HepG2 (cell line): ENCODE data around the gene CARD9. TPM values are rescaled to one million over a fixed set of nuclear protein-coding genes. Genes with fewer than 3 reads are reported as not detected.
A peak's percentile ranks its signal among the peaks of the same experiment; 100 is the strongest.

Source experiments
- AGO1 ChIP-seq: fragments of 200-400 bp; formaldehyde crosslinking; IDR thresholded peaks from 2 replicates; pipeline ENCODE4 v1.6.1; 2017; ENCODE audit warnings: mild to moderate bottlenecking, low read depth, low read length, moderate library complexity; ENCODE audit not compliant: poor library complexity, severe bottlenecking
- BATF2 ChIP-seq: sonication (generic); formaldehyde crosslinking; IDR thresholded peaks from 2 replicates; pipeline ENCODE4 v1.8.0; 2022; ENCODE audit warnings: mild to moderate bottlenecking, missing genetic modification reagents, moderate library complexity
- E2F1 ChIP-seq: sonication (generic); formaldehyde crosslinking; IDR thresholded peaks from 2 replicates; pipeline ENCODE4 v1.5.0; 2020; ENCODE audit warnings: missing genetic modification reagents
- ELK4 ChIP-seq: sonication (generic); formaldehyde crosslinking; IDR thresholded peaks from 2 replicates; pipeline ENCODE4 v1.9.0; 2021; ENCODE audit warnings: missing genetic modification reagents, borderline replicate concordance
- GATAD1 ChIP-seq: IDR thresholded peaks from 2 replicates; pipeline ENCODE4 v1.6.1; 2016; ENCODE audit warnings: missing genetic modification reagents, missing compliant biosample characterization
- GFI1 ChIP-seq: sonication (generic); formaldehyde crosslinking; IDR thresholded peaks from 2 replicates; pipeline ENCODE4 v1.5.0; 2020; ENCODE audit warnings: missing genetic modification reagents, mild to moderate bottlenecking, borderline replicate concordance
- HNF1B ChIP-seq: sonication (generic); formaldehyde crosslinking; IDR thresholded peaks from 2 replicates; pipeline ENCODE4 v1.5.1; 2020; ENCODE audit warnings: mild to moderate bottlenecking, moderate library complexity, missing genetic modification reagents
- ISL2 ChIP-seq: sonication (generic); formaldehyde crosslinking; IDR thresholded peaks from 2 replicates; pipeline ENCODE4 v1.5.0; 2020; ENCODE audit warnings: missing genetic modification reagents
- MTA1 ChIP-seq: sonication (generic); formaldehyde crosslinking; IDR thresholded peaks from 2 replicates; pipeline ENCODE4 v1.4.0; 2020; ENCODE audit warnings: missing genetic modification reagents, mild to moderate bottlenecking, borderline replicate concordance
- REST ChIP-seq, 2 experiments: IDR thresholded peaks; 2 replicates each; pipeline ENCODE4 v1.6.1; 2011 to 2012; ENCODE audit warnings: low read length in 2 of 2, borderline replicate concordance in 1 of 2, low read depth in 1 of 2, mild to moderate bottlenecking in 1 of 2, moderate library complexity in 1 of 2
- RFXAP ChIP-seq: sonication (generic); formaldehyde crosslinking; IDR thresholded peaks from 2 replicates; pipeline ENCODE4 v1.4.0; 2020; ENCODE audit warnings: missing genetic modification reagents, borderline replicate concordance
- RXRB ChIP-seq: IDR thresholded peaks from 2 replicates; pipeline ENCODE4 v1.6.1; 2016; ENCODE audit warnings: borderline replicate concordance, missing genetic modification reagents, missing compliant biosample characterization
- SNAPC5 ChIP-seq: sonication (generic); formaldehyde crosslinking; IDR thresholded peaks from 2 replicates; pipeline ENCODE4 v1.8.1; 2023; ENCODE audit warnings: mild to moderate bottlenecking, missing genetic modification reagents, borderline replicate concordance
- ZNF558 ChIP-seq: sonication (generic); formaldehyde crosslinking; IDR thresholded peaks from 2 replicates; pipeline ENCODE4 v1.9.0; 2022; ENCODE audit warnings: mild to moderate bottlenecking, missing genetic modification reagents, borderline replicate concordance
- ZNF674 ChIP-seq: sonication (generic); formaldehyde crosslinking; IDR thresholded peaks from 2 replicates; pipeline ENCODE4 v1.5.0; 2020; ENCODE audit warnings: low read depth, mild to moderate bottlenecking, missing genetic modification reagents
- ZNF775 ChIP-seq: sonication (generic); formaldehyde crosslinking; IDR thresholded peaks from 2 replicates; pipeline ENCODE4 v1.4.0; 2020; ENCODE audit warnings: missing genetic modification reagents, mild to moderate bottlenecking, moderate library complexity, borderline replicate concordance
- polyA plus RNA-seq, 8 experiments: library from polyadenylated mRNA; depleted of rRNA in 3 of 8; stranded (reverse) in 7 of 8; unstranded in 1 of 8; fragments of >200 nt; fragmentation: Illumina TruSeq in 4 of 8; extraction: Trizol in 4 of 8; gene quantifications; 2 replicates each; pipeline versions ENCODE4 v1.2.1 to v1.2.3, GENCODE V29; 2011 to 2016; ENCODE audit warnings: low read depth in 4 of 8, missing spikeins in 1 of 8, mixed read lengths in 1 of 8; ENCODE audit not compliant: insufficient read depth in 1 of 8
- total RNA-seq, 5 experiments: library from RNA; depleted of rRNA; stranded (reverse); fragments of >200 nt; fragmentation: Illumina TruSeq; extraction: Trizol; gene quantifications; 2 replicates each; pipeline ENCODE4 v1.2.3, GENCODE V29; 2016; ENCODE audit warnings: low read depth in 1 of 5

The CARD9 gene
- total and polyA plus RNA-seq, 2 of the 13 experiments (the other 11 are each of a cell fraction or from before 2014, with no cell fraction given), result 3.3 to 7.4 TPM

- TF ChIP-seq E2F1 (peak; percentile 63), ZNF775 (CRISPR knock-in tag) (no peak; the same call in 1 of the 2 replicates), HNF1B (CRISPR knock-in tag) (0 out of 2 replicates have a peak, but pooled peaks have one; percentile 13), GATAD1 (CRISPR knock-in tag) (peak; percentile 89), MTA1 (CRISPR knock-in tag) (no peak), RXRB (CRISPR knock-in tag) (no peak), BATF2 (CRISPR knock-in tag) (peak; percentile 85), ZNF558 (no peak; the same call in 1 of the 2 replicates), REST (IDR thresholded peaks at IDR 0.05; ENCODE audit: borderline replicate concordance in 1 of 2, low read depth in 1 of 2, low read length in 2 of 2) (peak in 1 of 2 experiments; percentile 57; a peak in 1 of 4 replicates), RFXAP (CRISPR knock-in tag) (peak; percentile 80; the same call in 1 of the 2 replicates), SNAPC5 (CRISPR knock-in tag) (0 out of 2 replicates have a peak, but pooled peaks have one; percentile 74), ELK4 (CRISPR knock-in tag) (no peak), AGO1 (peak; percentile 88), ISL2 (CRISPR knock-in tag) (peak; percentile 64), GFI1 (no peak), ZNF674 (no peak)
These were observed 26.8 kb upstream of the CARD9 start, which contains the start of gene SNAPC4 (continued) for GRCh38 chr9:136400038-136400834.
